HepG2 (cell line): ENCODE measurements around the gene CALCR.

Experiments
- ATF3 ChIP-seq: sonication (generic); formaldehyde crosslinking; IDR thresholded peaks from 2 replicates; pipeline ENCODE4 v1.4.0; 2020; ENCODE audit warnings: missing genetic modification reagents
- HDAC6 ChIP-seq: fragments of 200-600 bp; sonication (generic); IDR thresholded peaks from 2 replicates; pipeline ENCODE4 v1.7.0; 2017; ENCODE audit warnings: mild to moderate bottlenecking, antibody characterized with exemption, low read length, low read depth
- PCBP2 ChIP-seq: fragments of 200-400 bp; formaldehyde crosslinking; optimal IDR thresholded peaks from 2 replicates; pipeline ENCODE3; 2018; ENCODE audit warnings: low read length, low read depth; ENCODE audit not compliant: poor library complexity, severe bottlenecking
- ZNF234 ChIP-seq: sonication (generic); formaldehyde crosslinking; conservative IDR thresholded peaks from 2 replicates; pipeline ENCODE4 v1.5.1; 2020; ENCODE audit warnings: mild to moderate bottlenecking, missing genetic modification reagents
- ZNF883 ChIP-seq: sonication (generic); formaldehyde crosslinking; IDR thresholded peaks from 2 replicates; pipeline ENCODE4 v1.5.1; 2020; ENCODE audit warnings: mild to moderate bottlenecking, missing genetic modification reagents; ENCODE audit errors: not compliant biosample characterization

DNA sequence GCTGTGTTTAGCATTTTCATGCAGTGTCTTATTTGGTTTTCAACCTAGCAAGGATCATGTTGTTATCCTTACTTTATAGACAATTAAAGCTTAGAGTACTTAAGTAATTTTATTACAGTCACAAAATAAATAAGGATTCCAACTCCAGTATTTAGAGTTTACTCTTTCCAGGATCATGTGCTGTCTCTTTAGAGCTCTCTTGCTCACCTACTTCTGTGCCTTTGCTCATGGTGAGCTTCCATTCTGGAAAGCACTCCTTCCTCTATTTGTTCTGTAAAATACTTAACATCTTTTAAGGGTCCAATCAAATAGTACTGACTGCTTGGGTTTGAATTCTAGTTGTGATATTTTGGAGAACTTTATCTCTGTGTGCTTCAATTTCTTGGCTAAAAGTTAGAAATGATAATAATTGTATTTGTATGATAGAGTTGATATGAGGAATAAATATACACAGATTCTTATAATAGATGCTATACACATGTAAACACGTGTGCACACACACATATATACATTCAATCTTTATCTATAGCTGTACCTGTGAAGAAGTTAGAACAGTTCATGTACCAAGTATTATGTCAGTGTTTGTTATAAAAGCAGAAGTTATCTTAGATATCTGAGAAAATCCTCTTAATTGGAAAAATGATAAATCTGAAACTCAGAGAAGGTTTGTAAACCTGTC, 18.2 kb upstream of the CALCR start:
- TF ChIP-seq ZNF234 (CRISPR knock-in tag) = no peak
- TF ChIP-seq HDAC6 = no peak
- no peak for TF ChIP-seq ATF3 (CRISPR knock-in tag)
- TF ChIP-seq PCBP2 = no peak
- TF ChIP-seq ZNF883 (CRISPR knock-in tag) = no peak
